Neural progenitor cell (in vitro differentiated cells): ENCODE measurements around the gene EFNA5.

Experiments
- CTCF ChIP-seq: fragments of 200-600 bp; sonication (generic); IDR thresholded peaks from 2 replicates; pipeline ENCODE4 v1.5.1; 2017; ENCODE audit warnings: antibody characterized with exemption, mild to moderate bottlenecking
- EZH2 ChIP-seq: fragments of 200-600 bp; sonication (generic); IDR thresholded peaks from 2 replicates; pipeline ENCODE4 v1.6.1; 2017; ENCODE audit warnings: antibody characterized with exemption, mild to moderate bottlenecking, moderate library complexity
- EZH2phosphoT487 ChIP-seq: fragments of 200-600 bp; sonication (generic); IDR thresholded peaks from 2 replicates; pipeline ENCODE4 v1.6.1; 2017; ENCODE audit warnings: antibody characterized with exemption

DNA sequence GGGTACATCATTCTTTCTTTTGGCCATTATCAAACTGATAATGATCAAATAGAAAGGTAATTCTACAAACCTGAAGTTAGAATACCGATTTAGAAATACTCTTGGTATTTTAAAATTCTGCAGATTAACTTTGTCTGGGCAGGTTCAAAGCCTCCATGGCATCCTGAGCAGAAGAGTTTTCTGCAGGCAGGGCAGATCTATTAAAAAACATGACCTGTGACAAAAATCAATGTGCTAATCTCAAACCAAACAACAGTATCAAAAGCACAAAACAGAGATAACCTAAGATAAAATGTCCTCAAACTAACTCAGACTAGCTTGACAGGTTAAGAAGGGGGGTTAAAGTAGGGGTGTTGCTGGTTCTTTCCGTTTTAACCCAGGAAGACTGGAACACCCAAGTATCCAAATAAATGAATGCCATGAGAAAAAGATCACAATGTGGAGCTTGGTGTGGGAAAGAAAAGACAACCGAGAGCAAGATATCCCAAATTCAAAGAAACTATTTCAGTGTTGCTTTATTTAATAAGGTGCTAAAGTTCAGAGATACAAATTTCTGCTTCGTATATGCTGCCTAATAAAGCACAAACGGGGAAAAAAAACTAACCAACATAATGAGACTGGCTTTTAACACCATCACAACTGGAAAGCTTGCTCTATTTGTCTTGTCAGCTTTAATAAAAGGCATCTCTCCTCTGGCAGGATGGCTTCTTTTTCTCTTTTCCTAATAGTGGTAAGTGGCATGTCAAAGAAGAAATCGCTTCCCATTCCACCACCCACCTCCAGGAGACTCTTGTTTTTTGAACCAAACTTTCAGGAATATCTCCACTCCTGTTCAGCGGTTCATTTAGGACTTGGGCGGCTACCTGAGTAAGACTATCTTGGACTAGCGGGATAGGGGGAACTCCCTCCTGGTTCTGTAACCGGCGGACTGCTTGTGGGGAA is 2.3 kb downstream of the EFNA5 start:
- peak; percentile 10 for TF ChIP-seq CTCF
- TF ChIP-seq EZH2phosphoT487 = no peak
- no peak for TF ChIP-seq EZH2
